Measurements from ENCODE around the gene AGPAT3.

- no peak for TF ChIP-seq CTCF (IDR thresholded peaks at IDR 0.05)
- no peak for TF ChIP-seq POLR2AphosphoS5 (IDR thresholded peaks at IDR 0.05)
- TF ChIP-seq POLR2A (IDR thresholded peaks at IDR 0.05): no peak
- TF ChIP-seq EP300 (IDR thresholded peaks at IDR 0.05): no peak
Measured at GRCh38 chr21:43834146-43834905, 30.7 kb upstream of the AGPAT3 start.
